Large intestine (tissue), 3 donors: Measurements from ENCODE around the gene BRAT1. TPM values are rescaled to one million over a fixed set of nuclear protein-coding genes. Genes with fewer than 3 reads are reported as not detected.

ENCODE experiments used
- DNase-seq, 2 donors: peaks; one replicate each; pipeline versions ENCODE4 v3.0.0 to v3.0.0-alpha.2; 2013
- H3K27ac ChIP-seq: one replicate; pipeline ENCODE4 v1.5.1; 2013; ENCODE audit warnings: low read length
- H3K27me3 ChIP-seq: 2 replicates; pipeline ENCODE4 v1.6.1; 2013; ENCODE audit warnings: low read length; ENCODE audit not compliant: control insufficient read depth, insufficient read depth
- H3K36me3 ChIP-seq: 2 replicates; pipeline ENCODE4 v1.6.1; 2013; ENCODE audit warnings: low read length; ENCODE audit not compliant: control insufficient read depth, insufficient read depth
- H3K4me1 ChIP-seq: one replicate; pipeline ENCODE4 v1.6.1; 2013; ENCODE audit warnings: low read length; ENCODE audit not compliant: control insufficient read depth, insufficient read depth
- H3K4me3 ChIP-seq: one replicate; pipeline ENCODE4 v1.5.1; 2013; ENCODE audit warnings: low read length
- H3K9me3 ChIP-seq: one replicate; pipeline ENCODE4 v1.6.1; 2013; ENCODE audit warnings: mild to moderate bottlenecking, low read depth, low read length, moderate library complexity; ENCODE audit not compliant: control insufficient read depth
- WGBS: methylation state at CpG from one replicate; pipeline ENCODE4 v1.1.5; 2013; ENCODE audit warnings: low lambda C conversion rate; ENCODE audit not compliant: insufficient coverage; 5-methylcytosine and 5-hydroxymethylcytosine counted together
- polyA plus RNA-seq: library from polyadenylated mRNA; unstranded; fragments of 120-200 nt; gene quantifications from one replicate; pipeline ENCODE4 v1.2.1, GENCODE V29; 2013

The BRAT1 gene
- polyA plus RNA-seq, 1 donor = 27.1 TPM

DNA sequence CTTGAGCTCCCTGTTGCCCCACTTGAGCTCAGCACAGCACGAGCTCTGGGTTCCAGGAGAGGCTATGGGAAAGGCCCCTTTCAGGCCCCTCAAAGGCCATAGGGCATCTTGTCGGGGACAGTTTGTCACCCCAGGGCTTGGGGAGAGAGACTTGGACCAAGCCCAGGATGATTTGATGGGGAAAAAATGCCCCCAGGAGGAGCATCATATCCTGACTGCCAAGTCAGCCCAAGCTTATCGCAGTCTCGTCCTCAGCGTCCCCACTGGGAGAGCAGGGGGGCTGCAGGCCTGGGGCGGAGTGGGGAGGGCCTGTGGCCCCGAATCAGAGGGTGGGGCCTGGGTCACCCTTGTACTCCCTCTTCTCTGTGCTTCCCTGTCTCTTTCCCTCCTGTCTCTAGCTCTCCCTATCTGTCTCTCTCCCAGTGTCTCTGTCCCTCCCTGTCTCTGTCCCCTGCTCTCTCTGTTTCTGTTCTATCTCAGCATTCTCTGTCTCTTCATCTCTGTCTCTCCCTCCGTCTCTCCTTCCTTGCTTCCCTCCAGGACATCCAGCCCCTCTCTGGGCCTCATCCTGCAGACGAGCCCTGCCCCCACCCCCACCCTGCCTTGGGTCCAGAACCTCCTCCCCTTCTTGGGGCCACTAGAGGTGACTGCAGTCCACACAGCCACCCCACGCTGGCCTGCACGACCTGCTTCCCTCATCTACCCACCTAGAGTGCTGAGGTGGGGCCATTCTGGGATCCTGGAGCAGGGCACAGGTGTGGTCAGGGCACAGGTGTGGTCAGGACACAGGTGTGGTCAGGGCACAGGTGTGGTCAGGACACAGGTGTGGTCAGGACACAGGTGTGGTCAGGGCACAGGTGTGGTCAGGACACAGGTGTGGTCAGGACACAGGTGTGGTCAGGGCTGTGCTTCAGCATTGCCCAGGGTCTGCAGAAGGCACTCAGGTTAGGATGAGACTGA is 61.8 kb downstream of the BRAT1 start:
- Histone ChIP-seq H3K36me3 (no peaks in the 10 kb centered on the region), H3K4me3 (no peak overlapping the region), H3K9me3 (no peaks in the 10 kb centered on the region), H3K27ac (no peak overlapping the region), H3K27me3 (peaks cover 3% of the 10 kb centered on the region), H3K4me1 (peaks cover 8% of the 10 kb centered on the region)
- no CpG with 5 or more reads among the region's 11 CpGs for WGBS
- no peak for DNase-seq

DNA sequence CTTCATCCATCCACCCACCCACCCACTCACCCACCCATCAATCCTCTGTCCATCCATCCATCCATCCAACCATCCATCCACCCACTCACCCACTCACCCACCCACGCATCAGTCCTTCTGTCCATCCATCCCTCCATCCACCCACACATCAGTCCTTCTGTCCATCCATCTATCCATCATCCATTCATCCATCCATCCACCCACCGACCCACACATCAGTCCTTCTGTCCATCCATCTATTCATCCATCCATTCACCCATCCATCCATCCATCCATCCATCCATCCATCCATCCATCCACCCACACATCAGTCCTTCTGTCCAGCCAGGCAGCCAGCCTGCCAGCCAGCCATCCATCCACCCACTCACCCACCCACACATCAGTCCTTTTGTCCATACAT is 63.3 kb downstream of the BRAT1 start:
- Histone ChIP-seq H3K9me3 (no peaks in the 10 kb centered on the region), H3K27ac (no peak overlapping the region), H3K36me3 (no peaks in the 10 kb centered on the region), H3K4me3 (no peak overlapping the region), H3K27me3 (peaks cover 2% of the 10 kb centered on the region), H3K4me1 (peaks cover 8% of the 10 kb centered on the region)
- DNase-seq = no peak
- WGBS = no CpG with 5 or more reads among the region's 2 CpGs

DNA sequence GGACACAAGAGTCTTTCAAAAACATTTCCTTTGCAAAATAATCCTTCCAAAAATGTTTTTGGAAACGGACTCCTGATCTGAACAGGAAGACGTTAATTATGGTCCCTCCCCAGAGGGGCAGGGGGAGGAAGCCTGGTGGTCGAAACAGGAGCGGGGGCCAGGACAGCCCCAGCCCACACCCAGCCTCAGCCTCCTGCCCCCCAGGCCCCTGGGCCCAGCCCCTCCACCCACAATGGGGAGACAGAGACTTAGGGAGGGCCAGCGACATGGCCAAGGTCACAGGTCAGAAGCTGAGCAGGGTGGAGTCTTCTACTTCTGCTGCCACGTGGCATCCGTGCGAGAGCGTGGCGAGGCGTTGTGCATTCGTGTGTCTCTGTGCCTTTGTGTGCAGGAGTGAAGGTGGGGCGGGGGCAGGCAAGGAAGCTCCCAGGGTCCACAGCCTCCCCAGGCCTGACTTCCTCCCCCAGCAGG is 65.1 kb downstream of the BRAT1 start:
- no peak for DNase-seq
- no peaks in the 10 kb centered on the region for H3K36me3 ChIP-seq
- H3K27ac ChIP-seq = no peak overlapping the region
- H3K4me1 ChIP-seq = peaks cover 4% of the 10 kb centered on the region
- peaks cover 2% of the 10 kb centered on the region for H3K27me3 ChIP-seq
- H3K9me3 ChIP-seq = no peaks in the 10 kb centered on the region
- WGBS = no CpG with 5 or more reads among the region's 13 CpGs
- no peak overlapping the region for H3K4me3 ChIP-seq

DNA sequence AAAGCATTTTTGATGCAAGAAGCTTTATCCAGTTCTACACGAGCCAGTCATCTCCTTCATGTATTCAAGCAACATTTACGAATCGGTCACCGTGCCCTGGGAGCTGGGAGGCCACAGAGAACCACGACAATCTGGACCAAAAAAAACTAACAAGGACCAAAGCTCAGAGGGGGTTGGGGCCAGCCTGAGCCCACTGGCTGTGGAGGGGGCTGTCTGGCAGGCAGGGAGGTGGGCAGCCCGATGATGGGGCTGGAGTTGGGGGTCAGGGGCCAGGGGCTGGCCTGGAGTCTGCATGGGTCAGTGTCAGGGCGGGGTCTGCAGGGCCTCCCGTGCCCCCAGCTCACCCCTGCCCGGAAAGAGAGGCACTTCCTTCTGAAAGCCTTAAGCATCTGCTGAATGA is 66.6 kb downstream of the BRAT1 start:
- peaks cover 3% of the 10 kb centered on the region for H3K4me1 ChIP-seq
- H3K36me3 ChIP-seq = no peaks in the 10 kb centered on the region
- H3K27ac ChIP-seq = no peak overlapping the region
- 80% methylated on average over 1 of the region's 9 CpGs for WGBS
- peaks cover 2% of the 10 kb centered on the region for H3K27me3 ChIP-seq
- no peak overlapping the region for H3K4me3 ChIP-seq
- no peak for DNase-seq
- H3K9me3 ChIP-seq = peaks cover 2% of the 10 kb centered on the region

DNA sequence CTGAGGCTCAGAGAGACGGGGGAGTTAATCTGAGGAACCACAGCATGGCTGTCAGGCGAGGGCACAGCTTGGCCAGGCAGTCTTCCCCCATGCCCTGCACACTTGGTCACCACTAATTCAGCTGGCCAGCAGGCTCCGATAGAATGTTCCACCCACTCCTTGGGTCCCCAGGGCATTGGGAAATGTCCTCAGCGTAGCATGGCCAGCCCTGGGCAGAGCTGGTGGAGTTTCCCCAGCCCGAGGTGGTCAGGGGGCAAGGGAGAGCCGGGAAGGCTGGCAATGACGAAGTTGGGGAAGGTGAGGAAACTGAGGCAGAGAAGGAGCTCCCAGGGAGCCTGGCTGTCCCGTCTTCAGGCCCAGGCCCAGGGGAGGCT is 67.1 kb downstream of the BRAT1 start:
- WGBS = no CpG with 5 or more reads among the region's 8 CpGs
- Histone ChIP-seq H3K27ac (no peak overlapping the region), H3K36me3 (no peaks in the 10 kb centered on the region), H3K9me3 (peaks cover 2% of the 10 kb centered on the region), H3K4me3 (no peak overlapping the region), H3K27me3 (peaks cover 2% of the 10 kb centered on the region), H3K4me1 (no peaks in the 10 kb centered on the region)
- DNase-seq = no peak

Other genes starting within 250 kb of the BRAT1 start
- gene SNX8, start 241.1 kb downstream of the BRAT1 start, polyA plus RNA-seq = 50.8 TPM
- 120 TPM for gene EIF3B, start 200.7 kb downstream of the BRAT1 start, polyA plus RNA-seq
- gene CHST12, start 151.9 kb downstream of the BRAT1 start, polyA plus RNA-seq = 10.9 TPM
- gene GRIFIN, start 79.1 kb downstream of the BRAT1 start, polyA plus RNA-seq = not detected
- 27.3 TPM for gene LFNG, start 35.8 kb downstream of the BRAT1 start, polyA plus RNA-seq
- gene IQCE, start 3.5 kb upstream of the BRAT1 start, polyA plus RNA-seq = 15.3 TPM
- gene TTYH3, start 76.5 kb upstream of the BRAT1 start, polyA plus RNA-seq = 152 TPM
- gene AMZ1, start 132.7 kb upstream of the BRAT1 start, polyA plus RNA-seq = 0.34 TPM